Measurements from ENCODE around the gene TOM1L2.
A peak's percentile ranks its signal among the peaks of the same experiment; 100 is the strongest.
"Not testable (repeated sequence)": the region's sequence is repeated elsewhere in the genome, so short reads cannot be mapped to it uniquely, and the experiment has no call there.

The TOM1L2 gene

DNA sequence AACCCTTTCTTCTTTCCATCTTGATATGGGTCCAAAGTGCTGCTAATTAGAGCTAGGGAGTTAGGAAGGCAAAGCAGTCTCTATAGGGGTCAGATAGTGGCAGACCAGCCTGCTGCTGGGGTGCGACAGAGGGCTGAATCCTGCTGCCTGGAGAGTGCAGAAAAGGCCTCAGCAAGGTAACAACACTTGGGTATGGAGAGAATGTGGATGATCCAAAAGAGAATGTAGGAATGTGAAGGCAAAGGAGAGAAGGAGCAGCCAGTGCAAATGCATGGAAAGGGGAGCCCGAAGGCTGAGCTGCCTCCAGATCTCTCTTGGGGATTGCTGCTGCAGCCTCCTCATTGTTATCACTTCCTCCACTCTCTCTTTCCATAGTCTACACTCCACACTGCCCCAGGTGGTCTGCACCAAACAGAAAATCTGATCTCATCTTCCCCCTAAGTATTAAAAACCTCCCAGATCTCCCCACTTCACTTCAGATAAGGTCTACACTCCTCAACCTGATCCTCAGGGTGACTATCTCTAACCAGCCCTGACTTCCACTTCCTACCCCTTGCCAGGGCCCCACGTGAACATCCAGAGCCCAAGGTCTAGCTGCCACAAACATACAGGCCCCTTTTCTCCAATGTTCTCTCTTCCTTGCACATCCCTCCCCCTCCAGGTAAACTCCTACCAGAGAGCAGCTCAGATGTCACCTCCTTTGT, 28.8 kb downstream of the TOM1L2 start:
- peak; percentile 59 for DNase-seq (ENCODE audit: low read depth, low spot score)

GRCh38 chr17:17942846-17943245, 29.4 kb downstream of the TOM1L2 start:
- no peak for DNase-seq (ENCODE audit: low read depth, low spot score)

DNA sequence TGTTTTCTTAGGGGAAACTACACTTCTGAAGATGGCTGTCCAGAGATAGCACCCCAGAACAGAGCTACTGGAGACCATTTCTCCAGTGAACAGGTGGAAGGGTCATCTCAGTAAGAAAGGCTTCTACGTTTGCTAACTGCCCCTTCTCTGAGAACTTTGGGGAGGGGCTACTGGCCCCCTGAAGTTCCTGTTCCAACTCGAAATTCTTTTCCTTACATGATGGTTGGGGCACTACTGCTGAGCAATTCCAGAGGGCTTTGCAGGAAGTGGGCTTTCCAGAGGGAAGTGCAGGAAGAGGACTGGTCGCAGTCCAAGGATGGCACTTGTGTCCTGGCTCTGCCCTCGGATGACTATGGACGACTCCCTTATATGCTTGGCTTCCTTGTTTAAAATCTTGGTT, 31.2 kb downstream of the TOM1L2 start:
- no peak for DNase-seq (ENCODE audit: low read depth, low spot score)

GRCh38 chr17:17940441-17940911, 31.7 kb downstream of the TOM1L2 start:
- no peak for DNase-seq (ENCODE audit: low read depth, low spot score)

GRCh38 chr17:17939941-17940340, 32.3 kb downstream of the TOM1L2 start:
- not testable (repeated sequence) for DNase-seq (ENCODE audit: low read depth, low spot score)

DNA sequence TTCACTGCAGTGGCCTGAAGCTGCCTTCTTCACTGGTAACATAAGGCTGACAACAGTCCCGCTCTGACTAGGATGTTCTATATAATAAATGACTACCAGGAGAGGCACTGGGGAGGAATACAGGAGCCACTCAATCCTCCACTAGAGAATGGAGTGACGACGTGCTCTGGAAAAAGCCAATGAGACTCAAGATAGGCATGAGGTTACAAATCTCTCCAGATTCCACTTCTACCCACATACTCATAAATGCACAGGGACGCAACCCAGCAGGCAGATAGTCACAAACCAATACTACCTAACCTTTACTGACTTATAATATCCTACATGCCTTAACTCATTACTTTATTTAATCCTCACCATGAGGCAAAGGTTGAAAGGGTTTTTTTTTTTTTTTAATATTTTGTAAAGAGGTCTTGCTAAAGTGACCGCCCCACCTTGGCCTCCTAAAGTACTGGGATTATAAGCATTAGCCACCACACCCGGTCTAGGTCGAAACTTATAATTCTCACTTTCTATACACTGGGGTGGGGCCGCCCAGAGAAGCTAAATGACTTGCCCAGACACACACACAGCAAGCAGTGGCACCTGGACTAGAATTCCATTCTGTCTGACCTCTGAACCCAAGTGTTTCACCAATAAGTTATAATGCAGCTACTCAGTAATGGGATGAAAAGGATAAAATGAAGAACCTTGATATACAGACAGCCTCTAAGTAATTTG, 33.7 kb downstream of the TOM1L2 start:
- no peak for DNase-seq (ENCODE audit: low read depth, low spot score)

GRCh38 chr17:17937958-17938357, 34.2 kb downstream of the TOM1L2 start:
- no peak for DNase-seq (ENCODE audit: low read depth, low spot score)

- no peak for DNase-seq (ENCODE audit: low read depth, low spot score)
Measured at GRCh38 chr17:17937201-17937853, 34.9 kb downstream of the TOM1L2 start.

DNA sequence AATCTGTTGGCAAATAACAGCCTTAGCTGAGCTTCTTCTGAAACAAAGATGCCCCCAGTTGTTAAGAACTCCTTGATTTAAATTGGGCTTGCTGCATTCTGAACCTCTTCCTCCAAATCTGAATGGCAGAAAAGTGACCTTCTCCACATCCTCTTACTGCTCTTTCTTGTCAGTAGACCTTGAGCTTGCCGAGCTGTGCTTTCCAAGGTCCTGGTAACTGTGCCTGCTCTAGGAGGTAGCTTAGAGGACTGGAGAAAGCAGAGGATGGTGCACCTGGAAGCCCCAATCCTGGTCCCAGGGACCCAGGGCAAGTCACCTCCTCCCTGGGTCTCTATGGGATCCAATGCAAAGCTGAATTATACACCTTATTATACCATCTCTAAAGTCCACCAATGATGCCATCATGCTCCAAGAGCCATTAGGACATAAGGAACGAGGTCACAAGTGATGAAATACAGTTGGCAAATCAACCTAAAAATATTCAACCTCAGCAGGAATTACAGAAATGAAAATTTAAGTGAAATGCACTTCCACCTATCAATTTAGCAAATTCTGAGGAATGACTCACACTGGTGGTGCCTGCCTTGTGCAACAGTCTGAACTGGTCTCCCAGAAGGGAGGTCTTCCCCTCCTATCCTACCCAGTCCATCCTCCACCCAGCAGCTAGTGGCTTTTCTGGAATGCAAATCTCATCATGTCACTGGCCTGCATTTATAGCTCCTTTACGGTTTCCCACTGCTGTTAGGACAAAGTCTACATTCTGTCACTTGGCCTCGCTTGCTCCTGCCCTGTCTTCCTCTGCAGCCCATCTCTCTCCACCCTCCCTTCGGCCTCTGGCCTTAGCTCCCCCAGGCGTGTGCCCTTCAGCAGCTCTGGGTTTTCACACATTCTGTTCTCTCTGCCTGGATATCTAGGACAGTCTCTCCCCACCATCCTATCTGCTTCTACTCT, 36.6 kb downstream of the TOM1L2 start:
- DNase-seq (ENCODE audit: low read depth, low spot score): peak; percentile 27

DNA sequence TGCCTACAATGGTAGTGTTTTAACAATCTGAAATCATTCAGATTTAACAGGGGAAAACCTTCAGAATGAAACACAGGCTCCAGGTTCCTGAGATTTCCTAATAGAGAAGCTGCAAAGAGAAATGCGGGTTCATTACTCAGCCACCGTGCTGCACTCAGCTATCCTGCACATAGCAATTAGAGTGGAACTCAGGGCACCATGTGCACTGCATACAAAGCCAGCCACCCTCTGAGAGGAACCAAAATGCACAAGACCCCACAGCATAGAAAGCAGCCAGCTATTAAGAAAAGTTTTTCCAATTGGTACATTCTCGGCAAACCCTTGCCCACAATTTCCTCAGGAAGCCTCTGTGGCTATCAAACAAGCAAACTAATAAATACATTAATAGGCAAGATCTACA, 37.4 kb downstream of the TOM1L2 start:
- no peak for DNase-seq (ENCODE audit: low read depth, low spot score)

DNA sequence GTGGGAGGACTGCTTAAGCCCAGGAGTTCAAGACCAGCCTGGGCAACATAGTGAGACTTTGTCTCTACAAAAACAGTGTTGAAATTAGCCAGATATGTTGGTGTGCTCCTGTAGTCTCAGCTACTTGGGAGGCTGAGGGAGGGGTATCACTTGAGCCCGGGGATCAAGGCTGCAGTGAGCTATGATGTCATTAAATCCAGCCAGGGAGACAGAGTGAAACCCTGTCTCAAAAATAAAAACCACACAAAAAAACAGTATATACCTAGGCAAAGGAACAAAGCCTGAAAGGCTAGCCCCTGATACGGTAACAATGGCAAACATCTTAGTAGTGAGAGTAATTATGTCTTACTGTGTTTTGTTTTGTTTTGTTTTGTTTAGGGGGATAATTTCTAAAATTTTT, 38.0 kb downstream of the TOM1L2 start:
- DNase-seq (ENCODE audit: low read depth, low spot score): no peak

DNA sequence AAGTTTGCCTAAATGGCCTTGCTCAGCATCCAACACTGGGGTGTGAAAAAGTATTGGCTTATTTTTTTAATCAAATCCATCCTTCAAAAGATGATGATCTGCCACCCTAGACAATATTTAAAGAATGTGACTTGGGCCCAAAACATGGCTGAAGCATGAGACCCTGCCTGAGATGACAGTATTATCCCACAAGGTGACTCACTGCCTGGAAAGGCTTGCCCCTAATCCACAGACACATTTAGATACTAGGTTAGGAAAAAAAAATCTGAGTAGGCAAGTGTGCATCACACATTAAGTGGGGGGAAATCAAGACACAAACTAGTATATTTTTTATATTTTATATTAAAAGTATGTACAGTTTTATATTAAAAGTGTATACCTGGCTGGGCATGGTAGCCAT, 38.4 kb downstream of the TOM1L2 start:
- DNase-seq (ENCODE audit: low read depth, low spot score): no peak

DNA sequence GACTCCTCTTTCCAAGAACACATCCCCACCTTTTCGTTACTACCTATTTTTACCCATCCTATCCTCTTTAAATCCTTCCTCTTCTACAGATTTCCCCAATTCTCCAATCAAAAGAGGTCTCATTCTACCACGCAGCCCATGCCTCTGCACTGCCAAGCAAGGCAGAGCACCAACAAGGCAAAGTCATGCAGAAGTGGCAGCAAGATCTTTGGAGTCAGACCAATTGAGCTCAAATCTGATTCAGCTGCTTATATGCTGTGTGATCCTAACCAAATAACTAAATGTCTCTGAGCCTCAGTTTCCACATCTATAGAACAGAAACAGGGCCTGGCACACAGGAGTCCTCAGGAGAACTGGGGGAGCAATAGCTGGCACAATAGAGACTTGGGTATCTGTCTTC, 41.0 kb downstream of the TOM1L2 start:
- DNase-seq (ENCODE audit: low read depth, low spot score): no peak

DNA sequence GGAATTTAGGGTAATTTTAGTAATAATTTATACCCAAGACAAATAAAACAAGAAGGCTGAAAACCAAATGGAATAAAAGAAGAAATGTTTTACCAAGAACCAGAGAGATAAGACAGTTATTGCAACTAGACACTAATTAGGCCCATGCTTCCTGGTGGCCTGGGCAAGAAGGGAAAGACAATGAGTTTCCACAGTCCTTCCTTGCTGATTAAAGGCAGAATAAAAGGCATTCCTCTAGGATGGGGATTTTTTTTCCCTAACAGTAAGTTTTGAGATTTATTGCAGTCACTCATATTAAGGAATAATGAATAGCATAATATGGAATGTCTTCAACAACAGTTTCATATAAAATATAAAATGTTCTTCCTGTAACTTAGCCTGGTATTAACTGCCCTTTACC, 41.5 kb downstream of the TOM1L2 start:
- no peak for DNase-seq (ENCODE audit: low read depth, low spot score)

GRCh38 chr17:17929655-17930380, 42.4 kb downstream of the TOM1L2 start:
- DNase-seq (ENCODE audit: low read depth, low spot score): no peak

- no peak for DNase-seq (ENCODE audit: low read depth, low spot score)
Measured at GRCh38 chr17:17928398-17929287, 43.6 kb downstream of the TOM1L2 start.

DNA sequence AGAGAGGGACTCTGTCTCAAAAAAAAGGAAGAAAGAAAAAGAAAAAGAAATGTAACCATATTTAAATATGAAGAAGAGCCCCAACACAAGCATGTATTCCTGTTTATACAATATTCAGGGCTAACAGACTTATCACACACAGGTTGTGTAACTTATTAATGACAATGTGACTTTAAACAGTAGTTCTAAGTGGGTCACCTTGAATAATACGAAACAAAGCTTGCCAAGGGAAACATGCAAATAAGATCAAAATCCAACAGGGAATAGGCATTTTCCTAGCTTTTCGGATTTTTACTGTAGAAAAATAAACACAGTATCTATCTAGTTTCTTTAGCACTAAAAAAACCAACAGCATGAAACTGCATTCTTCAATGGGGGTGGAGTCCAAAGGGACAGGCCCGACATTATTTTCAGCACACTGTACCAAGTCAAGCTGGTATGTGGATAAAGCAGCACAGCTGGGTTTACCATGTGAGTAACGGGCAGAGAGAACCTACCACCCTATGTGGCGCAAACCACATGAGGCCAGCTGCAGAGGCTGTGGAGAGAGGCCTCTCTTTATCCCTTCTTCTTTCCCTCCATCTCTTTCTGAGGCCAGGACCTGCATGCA, 45.3 kb downstream of the TOM1L2 start:
- no peak for DNase-seq (ENCODE audit: low read depth, low spot score)

GRCh38 chr17:17926036-17926435, 46.2 kb downstream of the TOM1L2 start:
- DNase-seq (ENCODE audit: low read depth, low spot score): no peak

DNA sequence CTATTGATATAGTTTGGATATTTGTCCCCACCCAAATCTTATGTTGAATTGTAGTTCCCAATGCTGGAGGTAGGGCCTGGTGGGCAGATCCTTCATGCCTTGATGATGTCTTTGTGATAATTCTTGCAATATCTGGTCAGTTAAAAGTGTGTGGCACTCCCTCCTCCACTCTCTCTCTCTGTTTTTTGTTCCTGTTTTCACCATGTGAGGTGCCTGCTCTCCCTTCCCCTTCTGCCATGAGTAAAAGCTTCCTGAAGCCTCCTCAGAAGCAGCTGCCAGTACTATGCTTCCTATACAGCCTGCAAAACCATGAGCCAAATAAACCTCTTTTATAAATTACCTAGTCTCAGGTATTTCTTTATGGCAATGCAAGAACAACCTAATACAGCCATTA, 47.3 kb downstream of the TOM1L2 start:
- DNase-seq (ENCODE audit: low read depth, low spot score): no peak

Measured in ELF-1 (cell line).